Hematopoietic multipotent progenitor cell treated with erythropoietin and hydrocortisone succinate and interleukin-3 and kit ligand, for 8 days (in vitro differentiated cells): ENCODE results near the gene PASD1.

Experiments used
- DNase-seq: peaks from one replicate; pipeline ENCODE4 v3.0.0-alpha.2; 2015

The PASD1 gene

DNA sequence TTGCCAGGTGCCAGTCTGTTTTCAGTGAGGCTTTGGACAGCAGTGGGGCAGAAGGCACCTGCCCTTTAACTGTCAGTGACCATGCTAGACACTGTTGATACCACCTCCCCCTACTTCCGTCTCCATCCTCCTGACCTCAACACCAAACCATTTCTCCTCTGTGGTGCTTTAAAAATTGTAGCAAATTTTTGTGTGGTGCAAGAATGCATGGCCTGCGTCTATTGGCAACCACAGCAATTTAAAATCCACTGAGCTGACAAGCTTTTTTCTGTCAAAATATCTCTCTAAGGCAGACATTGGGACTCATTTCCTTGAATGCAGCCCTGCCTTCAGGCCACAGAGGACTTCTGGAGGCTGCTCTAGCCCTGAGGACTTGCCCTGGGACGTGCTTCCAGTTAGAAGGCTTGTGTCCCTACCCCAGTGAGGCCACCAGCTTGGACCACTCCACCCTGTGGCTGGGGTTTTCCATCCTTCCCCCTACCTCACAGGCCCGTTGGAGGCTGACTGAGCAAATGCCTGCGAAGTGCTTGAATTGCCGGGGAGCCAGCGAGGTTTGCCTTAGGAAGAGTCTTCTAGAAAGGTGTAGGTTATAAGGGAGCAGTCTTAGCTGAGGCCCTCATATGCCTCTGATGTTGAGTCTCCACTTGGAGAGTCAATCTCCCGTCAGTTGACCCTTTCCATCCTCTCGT lies 138.7 kb downstream of the PASD1 start:
- no peak for DNase-seq

DNA sequence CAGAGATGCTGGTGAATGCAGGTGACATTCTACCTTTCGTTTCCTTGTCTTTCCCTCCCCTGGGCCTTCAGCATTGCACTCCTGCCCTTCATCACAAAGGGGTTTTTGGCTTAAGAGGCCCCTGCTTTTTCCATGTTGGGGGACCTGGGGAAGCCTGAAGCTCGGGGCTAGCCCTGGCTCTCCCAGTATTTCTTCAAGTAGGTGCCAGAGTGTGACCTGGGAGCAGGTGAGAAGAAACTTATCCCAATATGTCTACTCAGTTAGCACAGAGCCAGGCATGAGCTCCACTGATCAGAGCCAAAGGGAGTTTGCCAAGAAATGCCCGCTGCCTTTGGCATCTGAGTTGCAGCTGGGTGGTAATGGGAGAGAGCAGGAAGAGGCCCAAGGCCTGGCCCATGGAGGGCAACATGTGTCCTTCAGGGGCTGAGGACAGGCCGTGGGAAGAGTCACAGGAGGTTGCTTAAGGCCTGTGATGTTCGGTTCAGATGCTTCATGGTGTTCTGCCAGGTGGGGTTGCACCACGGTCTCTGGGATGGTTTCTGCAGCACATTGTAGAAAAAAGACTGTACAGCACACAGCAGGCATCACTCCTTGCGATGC lies 139.4 kb downstream of the PASD1 start:
- no peak for DNase-seq

DNA sequence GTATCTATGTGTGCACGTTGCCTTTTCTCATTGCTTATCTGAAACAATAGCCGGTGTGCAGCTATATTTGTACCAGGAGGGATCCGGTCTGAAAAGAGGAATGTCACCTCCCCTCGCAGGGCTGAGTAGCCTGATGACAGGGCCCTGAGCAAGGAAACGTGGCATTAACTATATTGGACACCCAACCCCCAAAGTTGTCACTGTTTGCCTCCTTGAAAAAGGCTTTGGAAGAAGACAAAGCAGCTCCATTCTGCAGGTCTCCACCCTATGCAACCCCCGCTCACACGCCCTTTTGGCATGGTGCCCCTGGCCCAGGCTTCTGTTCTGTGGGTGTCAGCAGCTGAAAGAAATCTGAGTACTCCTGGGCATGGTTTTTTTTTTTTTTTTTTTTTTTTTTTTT lies 140.0 kb downstream of the PASD1 start:
- DNase-seq: no peak

DNA sequence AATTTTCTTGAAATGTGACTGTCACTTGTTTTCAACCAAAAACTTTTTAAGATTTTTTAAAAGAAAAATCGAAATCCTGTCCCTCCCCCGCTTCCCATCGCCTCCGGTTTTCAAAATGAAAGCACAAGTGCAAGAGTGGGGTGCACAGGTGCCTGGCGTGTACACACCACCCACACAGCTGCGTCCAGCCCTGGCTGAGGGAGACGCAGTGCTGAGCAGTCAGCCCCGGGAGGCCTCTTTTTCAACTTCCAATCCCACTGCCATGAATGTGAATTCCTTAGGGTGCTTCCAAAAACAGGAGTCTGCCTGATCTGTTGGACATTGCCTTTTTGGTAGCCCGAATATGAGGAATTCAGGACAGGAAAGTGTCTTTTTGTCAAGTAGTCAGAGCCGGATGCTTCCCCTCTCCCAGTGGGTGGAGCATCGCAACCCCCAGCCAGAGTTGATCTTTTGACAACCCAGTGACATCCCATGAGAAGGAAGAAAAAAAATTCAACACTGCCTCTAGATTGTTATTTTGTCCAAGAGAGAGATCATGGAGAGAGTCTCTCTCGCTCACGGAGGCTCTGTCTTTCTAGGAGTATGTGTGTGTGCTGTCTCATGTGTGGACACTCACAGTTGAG lies 140.7 kb downstream of the PASD1 start:
- DNase-seq: no peak

DNA sequence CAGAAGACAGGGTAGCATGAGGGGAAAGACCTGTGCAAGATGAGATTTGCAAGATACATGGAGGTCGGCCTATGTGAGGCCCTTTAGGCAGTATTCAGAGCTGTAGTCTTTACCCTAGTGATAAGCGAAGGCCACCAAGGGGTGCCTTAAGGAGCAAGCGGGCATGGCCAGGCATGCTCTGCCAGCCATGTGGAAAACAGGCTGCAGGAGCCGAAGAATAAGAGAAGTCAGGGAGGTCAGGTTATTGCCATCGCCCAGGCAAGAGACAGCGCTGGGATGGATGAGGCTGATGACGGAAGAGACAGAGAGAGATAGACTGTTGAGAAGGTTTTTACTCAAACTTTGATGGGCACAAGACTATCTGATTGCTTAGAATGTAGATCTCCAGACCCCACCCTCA lies 145.3 kb downstream of the PASD1 start:
- no peak for DNase-seq

DNA sequence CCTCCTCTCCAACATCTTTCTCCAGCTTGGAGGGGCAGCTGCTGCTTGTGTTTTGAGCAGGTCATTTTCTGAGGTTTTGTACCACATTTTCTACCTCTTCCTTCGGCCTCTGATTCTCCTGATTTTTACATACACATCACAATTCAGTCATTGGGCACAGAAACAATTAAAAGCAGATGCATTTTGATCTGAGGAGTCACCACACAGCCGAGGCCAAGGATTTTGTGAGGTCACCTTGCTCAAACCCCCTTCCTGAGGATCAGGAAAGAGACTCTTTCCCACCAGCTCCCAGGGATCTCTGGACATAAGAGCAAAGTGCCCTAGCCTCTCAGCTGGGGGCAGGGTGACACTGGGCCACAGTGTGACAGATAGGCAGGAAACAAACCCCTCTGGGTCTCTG lies 147.0 kb downstream of the PASD1 start:
- no peak for DNase-seq

DNA sequence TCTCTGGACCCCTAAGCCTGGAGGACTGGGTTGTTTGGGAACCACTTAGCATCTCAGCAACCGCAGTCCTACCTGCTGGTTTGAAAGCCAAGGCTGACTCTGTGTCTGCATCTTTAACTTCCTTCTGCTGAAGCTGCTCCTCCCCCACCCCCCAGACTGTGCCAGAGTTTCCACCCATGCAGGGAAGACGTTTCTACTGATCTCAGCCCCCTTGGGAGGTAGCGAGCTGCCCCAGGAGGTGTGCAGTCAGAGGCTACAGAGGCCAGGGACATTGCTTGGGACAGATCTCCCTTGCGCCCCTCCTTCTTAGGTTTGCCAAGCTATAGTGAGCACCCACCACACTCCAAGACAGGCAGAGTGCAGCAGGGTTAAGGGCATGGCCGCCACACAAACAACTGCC lies 147.7 kb downstream of the PASD1 start:
- no peak for DNase-seq

DNA sequence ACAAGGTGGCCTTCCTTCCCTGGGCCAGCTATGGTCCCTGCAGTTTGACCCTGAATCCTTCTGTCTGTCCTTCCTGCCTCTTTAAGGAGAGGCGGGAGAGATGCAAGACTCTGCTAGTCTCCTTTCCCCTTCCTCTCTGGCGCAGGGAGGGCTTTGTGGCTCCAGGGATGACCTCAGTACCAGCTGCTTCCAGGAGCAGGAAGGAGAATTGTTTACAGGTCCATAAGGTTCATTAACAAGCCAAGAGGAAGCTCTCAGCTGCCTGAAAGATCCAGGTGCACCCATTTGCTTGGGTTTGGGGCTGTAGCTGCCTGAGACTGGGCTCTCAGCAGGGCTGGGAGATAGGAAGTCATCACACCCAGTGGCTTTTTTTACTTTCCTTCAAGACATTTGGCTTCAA lies 148.3 kb downstream of the PASD1 start:
- no peak for DNase-seq

DNA sequence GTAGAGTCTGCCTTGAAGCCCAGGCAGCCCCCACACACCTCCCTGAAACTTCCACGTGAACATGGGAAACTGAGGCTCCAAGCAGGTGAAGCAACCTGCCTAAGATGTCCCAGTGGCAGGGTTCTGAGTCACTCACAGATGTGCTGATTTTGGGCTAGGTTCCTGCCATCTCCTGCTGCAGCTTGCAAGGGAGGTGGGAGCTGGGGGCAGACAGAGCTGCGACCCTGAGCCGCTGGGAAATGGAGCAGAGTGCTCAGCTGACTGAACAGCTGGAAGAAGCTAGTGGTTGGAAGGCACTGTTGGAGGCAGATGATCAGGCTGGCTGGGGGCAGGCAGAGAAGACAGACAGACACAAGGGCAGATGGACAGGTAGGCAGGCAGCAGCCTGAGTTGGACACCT lies 148.8 kb downstream of the PASD1 start:
- DNase-seq: no peak

DNA sequence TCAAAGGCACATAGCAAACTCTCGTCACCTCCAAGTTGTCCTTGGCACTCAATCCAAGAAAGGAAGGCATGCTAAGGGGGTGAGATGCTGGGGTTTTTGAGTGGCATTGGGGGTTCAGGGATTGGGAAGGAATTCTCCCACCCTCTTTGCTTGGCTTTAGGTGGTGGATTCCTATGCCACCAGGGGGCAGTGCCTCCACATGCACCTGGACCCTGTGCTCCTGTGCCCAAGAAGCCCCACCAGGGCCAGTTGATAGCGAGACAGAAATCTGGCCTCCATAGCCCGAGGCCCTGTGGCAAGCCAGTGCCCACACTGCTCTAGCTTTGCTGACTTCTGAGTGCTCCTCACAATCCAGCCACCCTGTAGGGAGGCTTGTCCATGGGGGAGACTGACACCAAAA lies 150.4 kb downstream of the PASD1 start:
- peak; percentile 20 for DNase-seq

DNA sequence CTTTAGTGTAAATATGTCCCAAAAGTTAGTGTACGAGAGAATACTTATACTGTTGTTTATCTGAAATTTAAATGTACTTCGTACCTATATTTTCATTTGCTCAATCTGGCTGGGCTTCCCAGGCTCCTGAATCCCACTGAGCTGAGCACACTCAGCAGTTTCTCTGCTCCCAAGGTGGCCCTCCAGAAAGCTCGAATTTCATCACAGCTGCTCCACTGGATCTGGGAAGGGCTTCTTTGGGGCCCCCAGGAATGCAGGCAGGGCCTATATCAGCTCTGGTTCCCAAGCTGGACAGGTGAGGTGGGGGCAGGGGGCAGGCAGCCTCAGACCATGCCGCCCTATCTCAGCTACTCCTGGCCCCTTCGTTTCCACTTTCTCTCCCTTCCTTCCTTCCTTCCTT lies 150.9 kb downstream of the PASD1 start:
- DNase-seq: no peak

DNA sequence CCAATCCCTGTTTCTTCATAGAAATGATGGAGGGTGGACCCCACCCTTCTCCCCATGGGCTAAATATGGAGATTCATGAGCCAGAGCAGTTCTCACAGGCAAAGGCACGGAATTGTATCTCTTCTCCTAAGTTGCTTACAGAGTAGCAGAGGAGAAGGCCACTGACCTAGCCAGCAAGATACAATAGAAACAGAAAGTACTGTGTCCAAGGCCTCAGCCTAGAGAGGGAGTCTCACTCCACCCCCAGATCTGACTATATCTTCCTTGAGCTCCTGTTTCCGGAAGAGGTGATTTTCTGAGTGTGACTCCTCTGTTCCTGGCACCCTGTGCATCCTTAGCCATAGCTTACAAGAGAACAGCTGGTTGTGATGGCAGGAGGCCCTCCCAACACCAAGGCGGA lies 152.3 kb downstream of the PASD1 start, which contains the start of gene FATE1:
FATE1 (plus strand) TSS at position 284 of the 400 bp plus-strand sequence; CDS start at position 369, 85 bp downstream.
- DNase-seq: no peak

DNA sequence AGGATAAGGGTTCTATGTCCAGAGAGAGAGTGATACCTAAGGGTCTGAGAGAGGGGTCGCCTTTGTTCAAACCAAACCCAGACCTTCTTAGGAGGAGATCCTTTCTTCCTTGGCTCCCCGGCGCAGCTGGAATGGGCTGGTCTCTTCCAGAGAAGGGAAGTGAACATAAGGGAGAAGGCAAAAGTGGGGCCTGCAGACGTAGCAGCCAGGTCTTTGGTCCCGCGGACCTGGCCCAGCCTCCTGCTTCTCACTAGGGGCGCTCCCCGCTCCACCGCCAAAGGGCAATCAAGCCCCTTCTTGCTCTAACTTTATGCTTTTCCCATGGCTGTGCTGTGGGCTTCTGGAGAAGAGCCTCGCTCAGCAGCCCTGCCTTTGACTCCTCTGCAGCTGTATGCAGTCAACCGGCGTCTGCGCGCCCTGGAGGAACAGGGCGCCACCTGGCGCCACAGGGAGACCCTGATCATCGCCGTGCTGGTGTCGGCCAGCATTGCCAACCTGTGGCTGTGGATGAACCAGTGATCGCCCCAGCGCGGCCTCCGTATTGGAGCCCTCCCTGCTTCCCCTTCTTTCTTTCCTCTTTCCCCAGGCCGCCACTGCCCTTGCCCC lies 158.9 kb downstream of the PASD1 start:
- DNase-seq: no peak

DNA sequence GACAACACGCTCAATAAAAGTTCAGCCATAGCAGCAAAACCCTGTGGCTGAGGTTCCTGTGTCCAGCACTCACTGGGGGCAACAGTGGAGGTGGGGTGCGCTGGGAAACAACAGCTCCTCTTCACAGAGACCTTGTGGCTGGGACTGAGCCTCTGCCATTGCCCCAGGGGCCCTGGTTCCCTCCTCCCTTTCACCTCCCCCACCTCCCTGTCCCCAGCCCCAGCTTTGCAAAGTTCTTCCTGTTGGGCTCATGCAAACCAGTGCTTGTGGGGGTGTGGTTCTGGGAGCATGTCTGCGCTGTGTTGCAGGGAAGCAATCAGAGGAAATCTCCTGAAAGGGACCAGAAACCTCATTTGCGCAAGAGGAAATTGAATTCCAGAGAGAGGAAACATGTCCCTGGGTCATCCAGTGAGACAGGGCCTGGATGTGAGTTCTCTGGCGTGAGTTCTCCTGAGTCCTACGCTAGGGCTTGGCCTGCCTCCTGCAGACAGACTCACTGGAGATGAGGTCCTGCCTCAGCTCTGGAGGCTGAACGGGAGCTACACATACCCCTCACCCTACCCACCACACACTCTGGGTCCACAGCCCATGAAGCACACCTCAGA lies 159.8 kb downstream of the PASD1 start:
- no peak for DNase-seq

DNA sequence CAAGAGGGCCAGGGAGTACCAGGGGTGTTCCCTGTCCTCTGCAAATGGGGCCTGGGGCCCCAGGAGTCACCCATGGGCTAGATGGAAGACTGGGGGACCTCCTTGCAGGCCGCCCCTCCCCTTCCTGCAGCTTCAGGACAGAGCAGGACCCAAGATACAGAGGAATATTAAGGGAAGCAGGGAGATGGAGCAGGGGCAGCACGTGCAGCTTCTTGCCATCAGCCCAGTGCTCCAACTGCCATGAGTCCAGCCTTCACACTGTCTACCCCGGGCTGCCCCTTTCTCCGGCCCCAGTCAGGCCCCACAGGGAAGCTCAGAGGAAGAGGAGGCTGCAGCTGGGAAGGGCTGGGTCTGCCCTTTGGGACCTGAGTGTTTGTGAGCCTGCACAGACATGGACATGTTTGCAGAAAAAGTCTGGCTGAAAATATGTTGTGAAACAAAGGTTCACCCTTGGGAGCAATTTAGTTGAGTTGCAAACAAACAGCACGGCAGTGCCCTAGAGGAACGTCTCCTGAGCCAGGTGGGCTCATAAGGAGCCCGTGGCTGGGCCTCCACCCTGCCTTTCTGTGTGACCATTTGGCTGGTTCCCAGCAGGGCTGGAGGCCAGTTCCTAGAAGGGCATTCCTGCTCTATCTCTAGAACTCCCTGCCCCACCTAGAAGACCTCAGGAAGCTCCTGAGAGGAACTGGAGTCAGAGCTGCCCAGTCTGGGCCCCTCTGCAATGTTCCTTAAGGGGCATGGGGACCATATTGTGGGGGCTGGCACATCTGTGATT lies 161.3 kb downstream of the PASD1 start:
- no peak for DNase-seq

DNA sequence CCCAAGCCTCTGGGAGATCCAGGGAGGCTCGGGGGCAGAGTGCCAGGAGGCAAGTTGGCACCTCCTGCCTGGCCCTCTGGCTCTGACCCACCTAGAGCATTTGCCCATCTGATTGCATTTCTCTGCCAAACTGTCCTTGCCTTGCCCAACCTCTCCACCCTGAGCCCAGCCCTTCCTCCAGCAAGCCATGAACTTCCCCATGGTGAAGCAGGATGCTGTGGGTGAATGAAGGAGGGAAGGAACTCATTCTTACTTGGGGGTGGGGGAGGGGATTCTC lies 161.8 kb downstream of the PASD1 start:
- DNase-seq: no peak
